Transverse colon (tissue), 4 donors: Measurements from ENCODE around the gene CLCNKB. TPM values are rescaled to one million over a fixed set of nuclear protein-coding genes. Genes with fewer than 3 reads are reported as not detected.
"Not testable (repeated sequence)": the region's sequence is repeated elsewhere in the genome, so short reads cannot be mapped to it uniquely, and the experiment has no call there.

Source experiments
- DNase-seq: peaks from one replicate; pipeline ENCODE4 v3.0.0-alpha.2; 2019
- H3K27ac ChIP-seq, 4 donors: fragments of 200-600 bp; sonication (generic); 2 replicates each; pipeline ENCODE4 v1.5.1; 2016 to 2018; ENCODE audit warnings: inconsistent platforms in 4 of 4
- H3K27me3 ChIP-seq: fragments of 200-600 bp; sonication (generic); 2 replicates; pipeline ENCODE4 v1.5.1; 2017; ENCODE audit warnings: inconsistent platforms
- H3K36me3 ChIP-seq, 4 donors: fragments of 200-600 bp; sonication (generic); 2 replicates each; pipeline ENCODE4 v1.5.1; 2017 to 2019; ENCODE audit warnings: inconsistent platforms in 4 of 4
- H3K4me1 ChIP-seq, 4 donors: fragments of 200-600 bp; sonication (generic); 2 replicates each; pipeline ENCODE4 v1.5.1; 2017 to 2020; ENCODE audit warnings: inconsistent platforms in 4 of 4
- H3K4me3 ChIP-seq, 4 donors: fragments of 200-600 bp; sonication (generic); 1 replicate in 1 of 4; 2 replicates in 3 of 4; pipeline versions ENCODE4 v1.5.1 to v1.6.1; 2017 to 2019; ENCODE audit warnings: inconsistent platforms in 4 of 4
- H3K9me3 ChIP-seq, 2 donors: fragments of 200-600 bp; sonication (generic); 2 replicates each; pipeline ENCODE4 v1.5.1; 2017 to 2019; ENCODE audit warnings: inconsistent platforms in 2 of 2
- CTCF ChIP-seq, 5 experiments: fragments of 200-600 bp in 3 of 5; fragments of 450-650 bp in 2 of 5; sonication (generic) in 3 of 5; IDR thresholded peaks; 1 replicate in 2 of 5; 2 replicates in 3 of 5; pipeline ENCODE4 v1.5.1; 2016 to 2017; ENCODE audit warnings: antibody characterized with exemption in 5 of 5, inconsistent platforms in 3 of 5, mild to moderate bottlenecking in 2 of 5, moderate library complexity in 1 of 5
- EP300 ChIP-seq: sonication (generic); formaldehyde crosslinking; IDR thresholded peaks from one replicate; pipeline ENCODE4 v1.6.1; 2017; ENCODE audit warnings: antibody characterized with exemption, low read depth
- POLR2A ChIP-seq: fragments of 450-650 bp; IDR thresholded peaks from one replicate; pipeline ENCODE4 v1.6.1; 2016; ENCODE audit warnings: antibody characterized with exemption, mild to moderate bottlenecking, moderate library complexity
- POLR2AphosphoS5 ChIP-seq, 3 donors: sonication (generic); formaldehyde crosslinking; IDR thresholded peaks; one replicate each; pipeline ENCODE4 v1.6.1; 2016; ENCODE audit warnings: antibody characterized with exemption in 3 of 3
- WGBS, 2 donors: methylation state at CpG; one replicate each; pipeline ENCODE4 v1.1.5; 2018; ENCODE audit warnings: low coverage in 1 of 2; 5-methylcytosine and 5-hydroxymethylcytosine counted together
- in situ Hi-C, 4 donors: fragments of 200-750 bp; cut with MboI; loops; one replicate each; pipeline versions ENCODE4 v1.15.0 to v1.15.1; 2017; ENCODE audit warnings: low sequenced_read_pairs in 3 of 4, low pct_ligation_motif_present in 1 of 4, low pct_unique_long_range_greater_than_20kb in 1 of 4
- intact Hi-C: fragments of 100-400 bp; cut with DNase I; formaldehyde crosslinking; loops from one replicate; pipeline ENCODE4 v1.15.1; 2023; ENCODE audit warnings: low total_unique reads
- total RNA-seq, 4 donors: library from RNA; depleted of rRNA; stranded (reverse); fragments of >200 nt; gene quantifications; one replicate each; pipeline ENCODE4 v1.1.0, GENCODE V29; 2016

Gene CLCNKB
- total RNA-seq, 4 donors from 2014 or later, result 0.48 to 1.1 TPM; not detected in 2

DNA sequence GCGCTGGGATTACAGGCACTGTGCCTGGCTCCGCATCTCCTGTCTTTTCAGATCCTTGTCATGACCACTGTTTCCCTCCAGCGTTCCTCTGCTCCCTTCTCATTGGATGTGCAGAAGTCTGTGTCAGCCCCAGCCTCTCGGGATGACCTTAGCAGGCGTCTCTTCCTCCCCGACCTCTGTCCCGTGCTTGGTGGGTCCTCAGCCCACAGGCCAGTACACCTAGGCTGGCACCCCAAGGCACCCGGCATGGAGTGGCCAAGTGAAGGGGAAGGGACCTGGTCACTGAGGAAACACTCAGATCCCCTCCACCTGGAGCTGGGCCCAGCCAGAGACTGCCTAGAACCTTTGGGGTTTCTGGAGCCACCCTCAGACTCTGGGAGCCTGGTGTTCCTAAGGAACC lies 2.4 kb upstream of the CLCNKB start:
- intact Hi-C loops (no loop called here), in situ Hi-C loops (no loop called here)
- H3K4me1 ChIP-seq, result no peaks in the 10 kb centered on the region

DNA sequence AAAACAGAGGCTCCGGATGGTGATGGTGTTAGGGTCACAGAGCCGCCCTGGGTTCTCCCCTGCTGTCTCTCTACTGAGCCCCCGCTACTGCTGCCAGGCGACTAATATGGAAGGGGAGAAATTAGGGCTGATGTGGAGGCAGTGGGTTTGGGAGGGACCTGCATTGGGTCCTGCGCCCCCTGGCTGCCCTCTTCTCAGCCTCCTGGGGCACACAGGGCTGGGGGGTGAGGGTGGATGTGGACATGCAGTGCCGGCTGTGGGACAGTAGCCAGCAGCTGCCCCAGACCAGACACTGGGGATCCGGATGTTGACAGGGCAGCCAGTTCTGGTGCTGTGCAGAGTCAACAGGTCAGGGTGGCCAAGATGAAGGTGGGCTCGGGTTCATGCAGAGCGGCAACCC lies 1.5 kb upstream of the CLCNKB start:
- WGBS, 2 donors, result 90% methylated on average over 8 of the region's 9 CpGs; no CpG with 5 or more reads in 1 of the 2 donors
- Histone ChIP-seq H3K4me1 (no peaks in the 10 kb centered on the region), H3K36me3 (no peaks in the 10 kb centered on the region), H3K27ac (no peak overlapping the region), H3K9me3 (no peaks in the 10 kb centered on the region), H3K27me3 (no peaks in the 10 kb centered on the region), H3K4me3 (no peak overlapping the region)
- TF ChIP-seq EP300 (no peak), POLR2AphosphoS5 (IDR thresholded peaks at IDR 0.05) (no peak), POLR2A (no peak), CTCF (IDR thresholded peaks at IDR 0.05) (no peak)
- DNase-seq, result no peak
- intact Hi-C loops (no loop called here), in situ Hi-C loops (no loop called here)

More for the DNA sequence above, 2.4 kb upstream of the CLCNKB start:
- H3K4me3 ChIP-seq, result no peak overlapping the region
- H3K27me3 ChIP-seq, result no peaks in the 10 kb centered on the region
- no peak overlapping the region for H3K27ac ChIP-seq
- H3K36me3 ChIP-seq, result no peaks in the 10 kb centered on the region
- no peaks in the 10 kb centered on the region for H3K9me3 ChIP-seq
- WGBS, 2 donors, result 44 to 70% methylated on average over 3 to 8 of the region's 8 CpGs
- TF ChIP-seq POLR2AphosphoS5 (IDR thresholded peaks at IDR 0.05), result no peak
- TF ChIP-seq EP300, result no peak
- no peak for TF ChIP-seq CTCF (IDR thresholded peaks at IDR 0.05)
- TF ChIP-seq POLR2A, result no peak
- DNase-seq, result no peak

DNA sequence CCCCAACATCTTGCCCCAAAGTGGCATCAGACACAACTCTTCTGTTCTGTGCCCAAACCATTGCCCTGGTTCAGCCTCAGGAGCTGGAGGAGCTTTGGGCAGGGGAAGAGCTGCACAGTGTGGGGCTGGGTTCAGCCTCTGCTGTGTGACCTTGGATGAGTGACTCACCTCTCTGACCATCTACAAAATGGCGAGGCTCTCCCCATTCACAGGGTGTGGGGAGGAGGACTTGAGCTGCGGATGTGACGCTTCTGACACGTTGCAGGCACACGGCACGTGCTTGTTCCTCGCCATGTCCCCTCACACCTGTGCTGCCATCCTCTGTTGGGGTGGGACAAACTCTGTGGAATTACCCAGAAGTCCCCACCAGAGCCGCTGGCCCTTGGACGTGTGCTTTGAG lies 928 bp upstream of the CLCNKB start:
- H3K4me3 ChIP-seq, H3K9me3 ChIP-seq, intact Hi-C loops, in situ Hi-C loops, H3K27ac ChIP-seq, H3K27me3 ChIP-seq, H3K4me1 ChIP-seq, H3K36me3 ChIP-seq, DNase-seq: not testable (repeated sequence)
- whole genome bisulfite sequencing, 2 donors, result 96% methylated on average over 7 of the region's 9 CpGs; no CpG with 5 or more reads in 1 of the 2 donors

GRCh38 chr1:16043950-16044349 lies 368 bp downstream of the CLCNKB start:
- 87% methylated on average over 5 of the region's 5 CpGs; no CpG with 5 or more reads in 1 of the 2 donors for WGBS, 2 donors
- no peak overlapping the region for H3K4me3 ChIP-seq
- intact Hi-C loops (no loop called here), in situ Hi-C loops (no loop called here)
- no peaks in the 10 kb centered on the region for H3K36me3 ChIP-seq
- no peaks in the 10 kb centered on the region for H3K27me3 ChIP-seq
- H3K9me3 ChIP-seq, result no peaks in the 10 kb centered on the region
- no peak overlapping the region for H3K27ac ChIP-seq
- H3K4me1 ChIP-seq, result peaks cover 0 to 5% (median 5%) of the 10 kb centered on the region in 4 donors
- no peak for DNase-seq
- TF ChIP-seq EP300 (no peak), CTCF (IDR thresholded peaks at IDR 0.05) (no peak), POLR2A (no peak), POLR2AphosphoS5 (IDR thresholded peaks at IDR 0.05) (no peak)

DNA sequence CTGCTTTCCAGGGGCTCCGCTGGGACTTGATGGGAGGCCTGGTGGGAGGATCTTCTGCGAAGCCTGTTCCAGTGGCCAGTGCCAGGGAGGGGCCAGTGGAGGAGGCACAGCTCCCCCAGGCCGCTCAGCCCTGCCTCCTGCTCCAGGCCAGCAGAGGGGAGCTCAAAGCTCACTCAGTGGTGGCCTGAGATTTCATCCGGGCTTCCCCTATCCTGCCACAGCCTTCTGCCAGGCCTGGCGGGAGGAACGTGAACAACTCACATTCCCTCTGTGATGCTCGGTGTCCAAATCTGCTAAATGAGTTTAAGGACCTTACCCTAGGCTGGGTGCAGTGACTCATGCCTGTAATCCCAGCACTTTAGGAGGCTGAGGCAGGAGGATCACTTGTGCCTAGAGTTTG lies 3.3 kb downstream of the CLCNKB start:
- in situ Hi-C loops, result loop anchor here in 1 of 4 donors (5.0 kb wide), 1 partner anchor 35 kb away; no protein-coding TSS in a partner anchor
- no peaks in the 10 kb centered on the region for H3K9me3 ChIP-seq
- no peak overlapping the region for H3K27ac ChIP-seq
- DNase-seq, result no peak
- WGBS, 2 donors, result 63% methylated on average over 6 of the region's 7 CpGs; no CpG with 5 or more reads in 1 of the 2 donors
- intact Hi-C loops, result no loop called here
- H3K27me3 ChIP-seq, result no peaks in the 10 kb centered on the region
- TF ChIP-seq POLR2AphosphoS5 (IDR thresholded peaks at IDR 0.05), result no peak
- TF ChIP-seq POLR2A, result no peak
- TF ChIP-seq CTCF (IDR thresholded peaks at IDR 0.05), result no peak
- no peak for TF ChIP-seq EP300
- H3K36me3 ChIP-seq, result no peaks in the 10 kb centered on the region
- H3K4me1 ChIP-seq, result peaks cover 0 to 7% (median 7%) of the 10 kb centered on the region in 4 donors
- H3K4me3 ChIP-seq, result no peak overlapping the region
